Esophagus muscularis mucosa (tissue), 3 donors: ENCODE data around the gene ANKRD11.

ENCODE experiments used
- CTCF ChIP-seq, 3 experiments: fragments of 200-600 bp in 2 of 3; fragments of 450-650 bp in 1 of 3; sonication (generic) in 2 of 3; IDR thresholded peaks; one replicate each; pipeline ENCODE4 v1.5.1; 2017 to 2019; ENCODE audit warnings: antibody characterized with exemption in 3 of 3, mild to moderate bottlenecking in 2 of 3, moderate library complexity in 1 of 3
- POLR2A ChIP-seq: fragments of 450-650 bp; IDR thresholded peaks from one replicate; pipeline ENCODE4 v1.6.1; 2017; ENCODE audit warnings: antibody characterized with exemption, moderate library complexity, mild to moderate bottlenecking, low read depth

DNA sequence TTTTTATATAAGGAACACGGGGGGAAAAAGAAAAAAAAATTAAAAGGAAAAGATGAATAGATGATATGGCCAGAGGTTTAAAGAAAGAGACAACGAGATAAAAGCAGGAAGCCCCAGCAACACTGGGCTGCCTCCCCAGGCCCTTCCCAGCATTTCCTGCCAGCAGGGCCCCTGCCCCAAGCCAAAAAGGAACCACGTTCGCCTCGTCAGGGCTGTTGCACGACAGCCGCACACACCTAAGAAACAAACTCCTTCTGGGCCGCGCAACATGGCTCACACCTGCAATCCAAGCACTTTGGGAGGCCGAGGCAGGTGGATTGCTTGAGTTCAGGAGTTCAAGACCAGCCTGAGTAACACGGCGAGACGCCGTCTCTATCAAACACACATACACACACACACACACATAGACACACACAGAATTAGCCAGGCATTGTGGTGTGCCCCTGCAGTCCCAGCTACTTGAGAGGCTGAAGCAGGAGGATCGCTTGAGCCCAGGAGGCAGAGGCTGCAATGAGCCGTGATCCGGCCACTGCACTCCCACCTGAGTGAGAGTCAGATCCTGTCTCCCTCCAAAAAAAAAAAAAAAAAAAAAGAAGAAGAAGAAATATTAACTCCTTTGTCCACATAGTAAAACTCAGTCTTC is 83.0 kb downstream of the ANKRD11 start:
- TF ChIP-seq CTCF (IDR thresholded peaks at IDR 0.05) (no peak), POLR2A (no peak)
